Measurements from ENCODE around the gene EMC9. TPM values are rescaled to one million over a fixed set of nuclear protein-coding genes. Genes with fewer than 3 reads are reported as not detected.
A peak's percentile ranks its signal among the peaks of the same experiment; 100 is the strongest.

The EMC9 gene
- polyA plus RNA-seq (ENCODE audit: insufficient read length in 3 of 3), result 10 to 100 TPM; 19.8 to 29.7 (median 21.1) TPM
- long read RNA-seq, donor 1, partial matches to known transcripts, result 16 of 23 reads
- long read RNA-seq, donor 1, other reads (novel, unspliced or antisense), result 0 of 23 reads
- long read RNA-seq, donor 2, transcript EMC9-202 (5 exons, 953 nt), result minor isoform, 5 of 597 reads
- long read RNA-seq, donor 2, transcript EMC9-201 (6 exons, 835 nt), result major isoform, 6 of 597 reads
- long read RNA-seq, donor 2, partial matches to known transcripts, result 565 of 597 reads
- long read RNA-seq, donor 2, other reads (novel, unspliced or antisense), result 18 of 597 reads
- long read RNA-seq, donor 3, transcript EMC9-203 (1 exons, 565 nt), result major isoform, 12 of 409 reads
- long read RNA-seq, donor 3, partial matches to known transcripts, result 185 of 409 reads
- long read RNA-seq, donor 3, other reads (novel, unspliced or antisense), result 205 of 409 reads
- long read RNA-seq, donor 4, transcript EMC9-201 (6 exons, 835 nt), result minor isoform, 5 of 636 reads
- long read RNA-seq, donor 4, transcript EMC9-202 (5 exons, 953 nt), result major isoform, 7 of 636 reads
- long read RNA-seq, donor 4, transcript EMC9-203 (1 exons, 565 nt), result major isoform, 7 of 636 reads
- long read RNA-seq, donor 4, partial matches to known transcripts, result 587 of 636 reads
- long read RNA-seq, donor 4, other reads (novel, unspliced or antisense), result 27 of 636 reads
- long read RNA-seq, donor 5, transcript EMC9-201 (6 exons, 835 nt), result major isoform, 5 of 8 reads
- long read RNA-seq, donor 5, partial matches to known transcripts, result 0 of 8 reads
- long read RNA-seq, donor 5, other reads (novel, unspliced or antisense), result 0 of 8 reads
- long read RNA-seq, donor 6, transcript EMC9-202 (5 exons, 953 nt), result major isoform, 5 of 19 reads
- long read RNA-seq, donor 6, partial matches to known transcripts, result 7 of 19 reads
- long read RNA-seq, donor 6, other reads (novel, unspliced or antisense), result 0 of 19 reads
- long read RNA-seq, donor 7, transcript EMC9-202 (5 exons, 953 nt), result major isoform, 6 of 21 reads
- long read RNA-seq, donor 7, transcript EMC9-201 (6 exons, 835 nt), result minor isoform, 5 of 21 reads
- long read RNA-seq, donor 7, partial matches to known transcripts, result 8 of 21 reads
- long read RNA-seq, donor 7, other reads (novel, unspliced or antisense), result 0 of 21 reads
- long read RNA-seq, donor 8, partial matches to known transcripts, result 0 of 4 reads
- long read RNA-seq, donor 8, other reads (novel, unspliced or antisense), result 0 of 4 reads
- long read RNA-seq, donor 9, transcript EMC9-203 (1 exons, 565 nt), result minor isoform, 5 of 30 reads
- long read RNA-seq, donor 9, transcript EMC9-202 (5 exons, 953 nt), result major isoform, 7 of 30 reads
- long read RNA-seq, donor 9, partial matches to known transcripts, result 15 of 30 reads
- long read RNA-seq, donor 9, other reads (novel, unspliced or antisense), result 0 of 30 reads
- long read RNA-seq, donor 10, transcript EMC9-201 (6 exons, 835 nt), result major isoform, 10 of 31 reads
- long read RNA-seq, donor 10, partial matches to known transcripts, result 12 of 31 reads
- long read RNA-seq, donor 10, other reads (novel, unspliced or antisense), result 0 of 31 reads
- long read RNA-seq, donor 11, transcript EMC9-203 (1 exons, 565 nt), result major isoform, 11 of 17 reads
- long read RNA-seq, donor 11, partial matches to known transcripts, result 5 of 17 reads
- long read RNA-seq, donor 11, other reads (novel, unspliced or antisense), result 0 of 17 reads
- long read RNA-seq, donor 12, transcript EMC9-203 (1 exons, 565 nt), result major isoform, 15 of 30 reads
- long read RNA-seq, donor 12, partial matches to known transcripts, result 12 of 30 reads
- long read RNA-seq, donor 12, other reads (novel, unspliced or antisense), result 0 of 30 reads
- long read RNA-seq, donor 13, transcript EMC9-203 (1 exons, 565 nt), result major isoform, 23 of 33 reads
- long read RNA-seq, donor 13, partial matches to known transcripts, result 5 of 33 reads
- long read RNA-seq, donor 13, other reads (novel, unspliced or antisense), result 0 of 33 reads
- long read RNA-seq, donor 14, result 0 reads
- long read RNA-seq, donor 15, result 0 reads
- long read RNA-seq, donor 16, transcript EMC9-203 (1 exons, 565 nt), result major isoform, 12 of 38 reads
- long read RNA-seq, donor 16, transcript EMC9-202 (5 exons, 953 nt), result minor isoform, 6 of 38 reads
- long read RNA-seq, donor 16, partial matches to known transcripts, result 17 of 38 reads
- long read RNA-seq, donor 16, other reads (novel, unspliced or antisense), result 0 of 38 reads

GRCh38 chr14:24141097-24141880 lies at the start of gene EMC9:
Gene EMC9 (minus strand): TSS chr14:24141591. CDS start chr14:24141304, 287 bp downstream.
- DNase-seq, result peak; percentile 100

GRCh38 chr14:24190416-24190815 lies 49.0 kb upstream of the EMC9 start:
- DNase-seq, result no peak

- DNase-seq, result no peak
These were observed 48.1 kb upstream of the EMC9 start for GRCh38 chr14:24189460-24189859.

GRCh38 chr14:24189059-24189375 lies 47.6 kb upstream of the EMC9 start:
- no peak for DNase-seq

GRCh38 chr14:24188251-24189058 lies 47.1 kb upstream of the EMC9 start, which contains the start of gene IPO4:
Gene IPO4 (minus strand): TSS chr14:24188816. CDS start chr14:24188787, 29 bp downstream.
- peak; percentile 97 for DNase-seq

- DNase-seq, result no peak
These were observed 46.1 kb upstream of the EMC9 start for GRCh38 chr14:24187539-24187915.

- no peak for DNase-seq
These were observed 45.6 kb upstream of the EMC9 start for GRCh38 chr14:24186831-24187538.

- no peak for DNase-seq
These were observed 44.4 kb upstream of the EMC9 start for GRCh38 chr14:24185741-24186140.

- no peak for DNase-seq
These were observed 43.6 kb upstream of the EMC9 start for GRCh38 chr14:24185026-24185425.

- no peak for DNase-seq
These were observed 42.9 kb upstream of the EMC9 start for GRCh38 chr14:24184104-24184970.

GRCh38 chr14:24183014-24183481 lies 41.7 kb upstream of the EMC9 start:
- DNase-seq, result no peak

- DNase-seq, result no peak
These were observed 40.9 kb upstream of the EMC9 start for GRCh38 chr14:24182110-24182882.

- no peak for DNase-seq
These were observed 40.1 kb upstream of the EMC9 start for GRCh38 chr14:24181371-24182077.

- peak; percentile 58 for DNase-seq
These were observed 38.8 kb upstream of the EMC9 start for GRCh38 chr14:24179961-24180796.
